ENCODE data around the gene SLC25A20.
"Not testable (repeated sequence)": the region's sequence is repeated elsewhere in the genome, so short reads cannot be mapped to it uniquely, and the experiment has no call there.

SLC25A20 gene

GRCh38 chr3:48847504-48848423 is 50.9 kb downstream of the SLC25A20 start, which contains the start of gene PRKAR2A:
TSS of gene PRKAR2A (minus strand) at chr3:48847874. CDS start at chr3:48847596, 278 bp downstream.
- peak within 1 kb of the TSS; percentile 80 for H3K27ac ChIP-seq
- DNase-seq (ENCODE audit: low read depth, low spot score), result peak; percentile 24

GRCh38 chr3:48847053-48847503 is 51.6 kb downstream of the SLC25A20 start:
- H3K27ac ChIP-seq, result peak overlapping the region; percentile 80
- DNase-seq (ENCODE audit: low read depth, low spot score), result no peak

- DNase-seq (ENCODE audit: low read depth, low spot score), result no peak
- H3K27ac ChIP-seq, result no peak overlapping the region
Measured at GRCh38 chr3:48845170-48845569, 53.5 kb downstream of the SLC25A20 start.

DNA sequence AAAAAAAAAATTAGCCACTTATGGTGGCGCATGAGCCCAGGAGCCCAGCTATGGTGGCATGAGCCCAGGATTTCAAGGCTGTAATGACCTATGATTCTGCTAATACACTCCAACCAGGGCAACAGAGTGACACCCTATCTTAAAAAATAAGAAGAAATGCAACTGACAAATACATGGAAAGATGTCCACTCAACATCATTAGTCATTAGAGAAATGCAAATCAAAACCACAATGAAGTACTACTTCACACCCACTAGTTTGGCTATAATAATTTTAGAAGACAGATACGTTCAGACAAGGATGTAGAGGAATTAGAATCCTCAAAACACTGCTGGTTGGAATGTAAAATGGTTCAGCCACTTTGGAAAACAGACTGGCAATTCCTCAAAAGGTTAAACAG is 61.5 kb downstream of the SLC25A20 start:
- DNase-seq (ENCODE audit: low read depth, low spot score), result no peak
- H3K27ac ChIP-seq, result no peak overlapping the region

GRCh38 chr3:48835650-48836366 is 62.9 kb downstream of the SLC25A20 start:
- no peak overlapping the region for H3K27ac ChIP-seq
- no peak for DNase-seq (ENCODE audit: low read depth, low spot score)

DNA sequence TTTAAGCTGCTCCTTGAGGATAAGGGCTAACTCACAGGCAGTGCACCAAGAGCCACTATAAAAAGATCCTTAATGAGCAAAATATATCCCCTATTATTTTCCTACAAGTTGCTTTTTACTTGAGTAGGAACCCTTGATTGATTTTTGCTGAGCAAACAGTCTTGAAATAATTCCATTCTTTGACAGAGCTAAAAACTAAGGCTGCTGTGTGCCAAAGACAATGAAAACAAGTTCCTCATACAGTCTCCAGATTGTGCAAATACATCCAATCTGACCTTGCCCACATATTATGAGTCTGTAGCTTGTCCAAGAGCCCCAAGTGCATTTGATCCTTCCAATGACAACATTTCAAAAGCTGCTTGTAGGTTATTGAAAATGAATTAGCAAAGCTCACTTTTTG is 66.0 kb downstream of the SLC25A20 start:
- no peak overlapping the region for H3K27ac ChIP-seq
- DNase-seq (ENCODE audit: low read depth, low spot score), result no peak

GRCh38 chr3:48830715-48831114 is 68.0 kb downstream of the SLC25A20 start:
- no peak for DNase-seq (ENCODE audit: low read depth, low spot score)
- no peak overlapping the region for H3K27ac ChIP-seq

DNA sequence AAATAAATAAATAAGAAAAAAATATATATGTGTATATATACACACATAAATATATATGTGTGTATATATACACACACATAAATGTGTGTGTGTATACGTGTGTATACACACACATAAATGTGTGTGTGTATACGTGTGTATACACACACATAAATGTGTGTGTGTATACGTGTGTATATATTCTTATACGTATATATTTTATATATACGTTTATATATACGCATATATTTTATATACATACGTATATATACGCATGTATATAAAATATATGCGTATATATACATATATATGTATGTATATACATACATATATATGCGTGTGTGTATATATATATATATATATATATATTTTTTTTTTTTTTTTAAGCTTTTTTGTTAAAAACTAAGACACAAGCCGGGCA is 69.2 kb downstream of the SLC25A20 start:
- H3K27ac ChIP-seq; DNase-seq (ENCODE audit: low read depth, low spot score): not testable (repeated sequence)

DNA sequence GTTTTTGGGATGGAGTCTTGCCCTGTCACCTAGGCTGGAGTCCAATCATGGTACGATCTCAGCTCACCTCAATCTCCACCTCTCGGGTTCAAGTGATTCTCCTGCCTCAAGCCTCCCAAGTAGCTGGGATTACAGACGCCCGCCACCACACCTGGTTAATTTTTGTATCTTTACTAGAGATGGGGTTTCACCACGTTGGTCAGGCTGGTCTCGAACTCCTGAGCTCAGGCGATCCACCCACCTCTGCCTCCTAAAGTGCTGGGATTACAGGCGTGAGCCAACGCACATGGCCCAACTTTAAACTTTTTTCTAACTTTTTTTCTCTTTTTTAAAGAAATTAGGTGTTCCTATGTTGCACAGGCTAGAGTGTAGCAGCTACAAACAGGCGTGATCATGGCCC is 70.8 kb downstream of the SLC25A20 start:
- not testable (repeated sequence) for H3K27ac ChIP-seq; DNase-seq (ENCODE audit: low read depth, low spot score)

DNA sequence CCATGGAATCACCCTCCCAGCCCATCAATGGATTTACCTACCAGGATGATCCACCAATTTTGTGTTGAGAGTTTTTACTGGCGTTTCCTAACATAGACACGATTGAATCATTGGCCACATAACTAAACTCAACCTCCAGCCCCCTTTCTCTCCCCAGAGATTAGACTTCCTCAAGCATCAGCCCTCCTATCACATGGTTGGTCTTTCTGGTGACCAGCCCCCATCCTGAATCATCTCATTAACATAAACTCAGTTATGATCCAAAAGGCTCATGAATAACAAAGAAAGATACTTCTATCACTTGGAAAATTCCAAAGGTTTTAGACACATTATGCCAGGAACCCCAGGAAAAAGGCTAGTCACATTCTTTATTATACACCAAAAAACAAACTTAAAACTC is 72.2 kb downstream of the SLC25A20 start:
- H3K27ac ChIP-seq, result no peak overlapping the region
- DNase-seq (ENCODE audit: low read depth, low spot score), result no peak

GRCh38 chr3:48820612-48821324 is 77.9 kb downstream of the SLC25A20 start:
- DNase-seq (ENCODE audit: low read depth, low spot score), result no peak
- no peak overlapping the region for H3K27ac ChIP-seq

DNA sequence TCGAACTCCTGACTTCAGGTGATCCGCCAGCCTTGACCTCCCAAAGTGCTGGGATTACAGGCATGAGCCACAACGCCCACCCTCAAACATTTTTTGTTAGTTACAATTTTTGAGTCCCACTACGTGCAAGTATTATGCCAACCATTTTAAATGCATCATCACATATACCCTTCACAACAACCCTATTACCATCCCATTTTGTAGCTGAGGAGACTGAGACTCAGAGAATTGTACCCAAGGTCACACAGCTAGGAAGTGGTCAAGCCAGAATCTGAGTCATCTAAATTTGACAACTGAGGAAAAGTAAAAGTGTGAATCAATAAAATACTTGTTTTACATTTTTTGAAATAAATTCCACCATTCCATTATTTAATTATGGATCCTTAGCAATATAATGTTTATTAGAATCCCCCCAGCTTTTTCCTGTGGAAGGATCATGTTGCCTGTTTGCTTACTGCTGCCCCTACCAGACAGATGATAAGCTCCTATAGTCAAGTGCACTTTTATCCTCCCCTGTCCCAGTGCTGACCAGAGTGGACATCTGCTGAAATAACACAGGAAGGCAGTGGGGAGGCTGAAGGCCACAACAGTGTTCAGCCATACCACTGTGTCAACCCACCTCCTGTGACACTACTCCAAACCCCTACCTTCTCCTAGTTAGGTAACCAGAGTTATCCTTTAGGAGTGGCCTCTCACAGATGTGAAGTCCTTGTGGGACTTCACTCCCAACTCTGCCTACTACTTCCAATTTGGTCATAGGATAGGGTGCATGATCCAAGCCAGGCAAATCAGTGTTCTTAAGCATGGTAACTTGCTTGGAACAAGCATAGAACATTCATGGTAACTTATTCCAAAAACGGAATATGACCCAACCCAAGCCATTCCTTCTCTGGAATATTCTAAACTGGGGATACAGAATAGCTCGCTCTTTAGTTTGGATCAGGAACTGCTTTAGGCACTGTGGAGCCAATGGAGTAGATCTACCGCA is 79.2 kb downstream of the SLC25A20 start:
- H3K27ac ChIP-seq, result no peak overlapping the region
- DNase-seq (ENCODE audit: low read depth, low spot score), result no peak

- no peak for DNase-seq (ENCODE audit: low read depth, low spot score)
- no peak overlapping the region for H3K27ac ChIP-seq
Measured at GRCh38 chr3:48811524-48811923, 87.2 kb downstream of the SLC25A20 start.

Measured in epithelial cell of prostate (primary cell).